ENCODE data around the gene SCAF8. TPM values are rescaled to one million over a fixed set of nuclear protein-coding genes. Genes with fewer than 3 reads are reported as not detected.

Gene SCAF8
- total and polyA plus RNA-seq, 2 of the 8 experiments (the other 6 are each of a cell fraction or from before 2014, with no cell fraction given) = 20.3 to 46.3 TPM

DNA sequence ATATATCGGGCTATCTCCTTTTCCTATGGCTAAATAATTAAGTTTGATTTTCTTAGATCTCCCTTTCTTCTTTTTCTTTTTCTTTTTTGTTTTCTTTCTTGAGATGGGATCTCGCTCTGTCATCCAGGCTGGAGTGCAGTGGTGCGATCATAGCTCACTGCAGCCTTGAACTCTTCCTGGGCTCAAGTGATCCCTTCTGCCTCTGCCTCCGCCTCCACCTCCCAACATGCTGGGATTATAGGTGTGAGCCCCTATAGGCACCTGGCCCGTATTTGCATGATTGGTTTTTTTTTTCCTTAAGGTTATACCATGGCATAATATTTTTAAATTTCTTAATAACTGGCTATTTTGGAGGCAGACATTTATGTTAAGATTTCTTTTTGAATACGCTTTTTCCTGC, 106.3 kb downstream of the SCAF8 start:
- Histone ChIP-seq H2BK120ac (replicated peaks; ENCODE audit: low read depth, low read length) (no peak overlapping the region), H2BK5ac (ENCODE audit: low read depth, low read length) (no peak overlapping the region), H3K18ac (ENCODE audit: extremely low read depth, low read length) (no peak overlapping the region), H3K9ac (replicated peaks in 1 of 4; ENCODE audit: extremely low read depth in 1 of 4, low read depth in 3 of 4, low read length in 3 of 4) (no peak overlapping the region), H4K8ac (ENCODE audit: extremely low read depth, insufficient read depth, low read length) (no peak overlapping the region), H3K9me3 (ENCODE audit: insufficient read depth in 2 of 2, low read depth in 1 of 2, low read length in 1 of 2) (no peaks in the 10 kb centered on the region), H2BK20ac (ENCODE audit: low read length) (no peak overlapping the region), H3K79me2 (ENCODE audit: control insufficient read depth in 1 of 2, insufficient read depth in 2 of 2, low read length in 2 of 2) (peaks cover 0 to 82% of the 10 kb centered on the region in 2 experiments; a peak in 2 of 4 replicates), H3K14ac (ENCODE audit: insufficient read length) (no peak overlapping the region), H2AK5ac (ENCODE audit: low read depth, low read length) (no peak overlapping the region), H3K36me3 (ENCODE audit: control insufficient read depth in 2 of 4, insufficient read depth in 4 of 4, low read length in 3 of 4) (no peaks in the 10 kb centered on the region), H3K4me2 (ENCODE audit: insufficient read depth in 1 of 2, low read depth in 2 of 2, low read length in 2 of 2) (no peak overlapping the region), H3K79me1 (ENCODE audit: low read depth, low read length) (no peaks in the 10 kb centered on the region), H3K23ac (ENCODE audit: insufficient read length) (no peak overlapping the region), H3K4me3 (ENCODE audit: extremely low read depth in 1 of 4, insufficient read depth in 2 of 4, low read depth in 3 of 4, low read length in 4 of 4) (no peak overlapping the region), H3K27ac (ENCODE audit: low read depth, low read length) (no peak overlapping the region), H4K91ac (replicated peaks; ENCODE audit: insufficient read length, low read length) (no peak overlapping the region), H4K20me1 (replicated peaks in 1 of 2; ENCODE audit: control insufficient read depth in 1 of 2, insufficient read depth in 2 of 2, low read length in 2 of 2) (no peaks in the 10 kb centered on the region), H2BK12ac (ENCODE audit: low read depth, low read length) (no peak overlapping the region), H2AFZ (ENCODE audit: low read length) (no peak overlapping the region), H3K23me2 (ENCODE audit: low read depth, low read length) (no peaks in the 10 kb centered on the region), H3K4me1 (replicated peaks in 1 of 4; ENCODE audit: control insufficient read depth in 3 of 4, insufficient read depth in 4 of 4, low read length in 3 of 4) (0 out of 7 replicates have a peak, but pooled peaks cover 0 to 2% (median 0%) of the 10 kb centered on the region in 4 experiments), H3K27me3 (replicated peaks in 1 of 4; ENCODE audit: control insufficient read depth in 3 of 4, extremely low read depth in 1 of 4, insufficient read depth in 3 of 4, low read length in 3 of 4) (no peaks in the 10 kb centered on the region), H4K5ac (ENCODE audit: insufficient read length, low read depth, low read length) (no peak overlapping the region), H3K56ac (replicated peaks; ENCODE audit: insufficient read length, low read depth, low read length) (no peak overlapping the region), H3K4ac (replicated peaks; ENCODE audit: insufficient read length, low read depth, low read length) (no peak overlapping the region), H2BK15ac (ENCODE audit: low read length) (no peak overlapping the region)
- TF ChIP-seq TCF12 (IDR thresholded peaks at IDR 0.05; ENCODE audit: low read depth, low read length) (no peak), CBX5 (IDR thresholded peaks at IDR 0.05; ENCODE audit: low read depth, low read length) (no peak), PHF8 (conservative IDR thresholded peaks at IDR 0.05; ENCODE audit: low read depth, low read length) (no peak), POLR2A (IDR thresholded peaks at IDR 0.05; ENCODE audit: control extremely low read depth in 1 of 2, low read depth in 2 of 2, low read length in 2 of 2) (no peak), KDM4A (IDR thresholded peaks at IDR 0.05; ENCODE audit: low read depth, low read length, severe bottlenecking) (no peak), RBBP5 (IDR thresholded peaks at IDR 0.05; ENCODE audit: borderline replicate concordance, low read depth, low read length) (no peak), KDM1A (IDR thresholded peaks at IDR 0.05; ENCODE audit: borderline replicate concordance, low read length) (no peak), SUZ12 (IDR thresholded peaks at IDR 0.05; ENCODE audit: low read length) (no peak), CBX8 (IDR thresholded peaks at IDR 0.05; ENCODE audit: borderline replicate concordance, low read depth, low read length) (no peak), TAF1 (IDR thresholded peaks at IDR 0.05; ENCODE audit: low read depth, low read length) (no peak), CEBPB (IDR thresholded peaks at IDR 0.05; ENCODE audit: low read depth, low read length) (no peak)
- ChIA-PET POLR2A (ENCODE audit: partially characterized antibody) (interaction anchor here (1.5 to 1.9 kb wide), 2 partner anchors 10 to 12 kb away, joined by 4 to 7 read pairs; no protein-coding TSS in a partner anchor), CTCF (ENCODE audit: partially characterized antibody) (interaction anchor here (0.7 to 1.3 kb wide), 2 partner anchors 115 to 167 kb away, joined by 3 to 5 read pairs; no protein-coding TSS in a partner anchor)
- no peak for FAIRE-seq
- 85% methylated on average over 6 of the region's 6 CpGs; no CpG with 5 or more reads in 1 of the 2 experiments for WGBS, 2 experiments (ENCODE audit: extremely low coverage in 1 of 2, insufficient coverage in 1 of 2, insufficient read length in 1 of 2, insufficient replicate concordance in 2 of 2, low coverage in 1 of 2, low lambda C conversion rate in 2 of 2, missing lambda C conversion rate in 1 of 2)
- DNase-seq (ENCODE audit: low read depth in 1 of 2, low spot score in 2 of 2) = no peak
